NCI-H1930 (cell line): Measurements from ENCODE around the gene PRAME.
"Not testable (repeated sequence)": the region's sequence is repeated elsewhere in the genome, so short reads cannot be mapped to it uniquely, and the experiment has no call there.

ENCODE experiments used
- DNase-seq, 2 experiments: peaks; one replicate each; lab custom pipeline; 2025; lab: John Stamatoyannopoulos, UW

Gene PRAME

DNA sequence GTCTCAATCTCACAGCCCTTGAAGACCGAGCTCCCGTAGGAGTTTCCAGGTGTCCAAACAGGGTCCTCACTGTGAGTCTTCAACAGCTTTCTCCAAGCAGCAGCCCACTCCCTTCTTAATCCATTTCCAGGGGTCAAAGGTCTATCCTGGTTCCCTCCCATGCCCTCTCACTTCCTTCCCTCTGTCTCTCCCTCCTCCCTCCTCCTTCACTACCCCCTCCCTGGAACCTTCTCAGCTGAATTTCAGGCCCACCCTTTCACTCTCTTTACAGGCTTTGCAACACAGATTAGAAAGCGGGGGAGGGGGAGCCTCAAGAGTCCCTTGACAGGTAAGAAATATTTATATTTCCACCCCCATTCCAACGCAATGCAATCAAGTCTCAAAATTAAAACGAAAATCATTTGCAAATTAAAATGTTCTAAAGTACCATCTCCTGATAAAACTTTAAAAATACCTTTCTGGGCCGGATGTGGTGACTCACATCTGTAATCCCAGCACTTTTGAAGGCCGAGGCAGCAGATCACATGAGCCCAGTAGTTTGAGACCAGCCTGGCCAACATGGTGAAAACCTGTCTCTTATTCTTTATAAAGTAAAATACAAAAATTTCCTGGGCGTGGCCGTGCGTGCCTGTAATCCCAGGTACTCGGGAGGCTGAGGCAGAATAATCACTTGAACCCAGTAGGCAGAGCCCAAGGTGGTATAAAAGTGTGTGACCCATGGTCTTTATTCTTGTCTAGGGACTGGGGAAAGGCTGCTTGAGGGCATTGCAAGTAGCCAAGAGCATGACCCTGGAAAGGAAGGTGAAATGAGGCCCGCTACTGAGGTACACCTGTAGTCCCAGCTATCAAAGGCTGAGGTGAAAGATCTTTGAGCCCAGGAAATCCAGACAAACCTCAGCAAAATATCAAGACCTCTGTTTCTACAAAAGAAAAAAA, 38.1 kb downstream of the PRAME start:
- no peak for DNase-seq

DNA sequence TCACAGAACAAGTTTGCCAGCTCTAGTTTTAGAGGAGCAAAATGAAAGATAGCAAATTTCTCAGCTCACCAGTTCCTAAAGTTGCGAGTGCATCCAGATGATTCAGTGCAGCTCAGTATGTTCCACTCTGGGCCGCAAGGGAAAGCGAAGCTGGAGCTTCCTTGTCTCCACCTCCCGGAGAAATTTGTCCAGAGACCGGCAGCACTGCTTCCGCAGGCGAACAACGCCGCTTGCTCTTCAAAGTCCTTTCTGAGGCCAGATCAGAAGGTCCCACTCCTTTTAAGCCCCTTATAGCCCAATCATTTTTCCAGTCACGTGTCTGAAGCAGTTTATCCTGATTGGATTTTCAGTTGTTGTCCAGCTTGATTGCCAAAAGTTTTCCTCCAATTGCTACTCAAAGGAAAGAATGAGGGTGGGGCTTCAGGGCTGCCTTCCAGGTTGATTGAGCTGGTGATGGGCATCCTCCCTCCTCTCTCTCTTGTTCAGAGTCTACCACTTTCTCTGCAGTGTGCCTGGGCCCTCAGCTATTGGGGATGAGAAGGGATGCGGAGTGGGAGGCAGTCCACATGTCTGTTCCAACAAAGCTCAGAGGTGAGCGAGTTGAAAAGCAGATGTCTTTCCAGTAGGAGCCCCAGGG, 38.9 kb downstream of the PRAME start, which contains the start of gene ZNF280A:
Gene ZNF280A (minus strand): TSS at position 251 of the 637 bp plus-strand sequence. CDS start 4,640 bp downstream, outside the sequence.
- peak in 1 of 2 experiments; percentile 47 for DNase-seq

DNA sequence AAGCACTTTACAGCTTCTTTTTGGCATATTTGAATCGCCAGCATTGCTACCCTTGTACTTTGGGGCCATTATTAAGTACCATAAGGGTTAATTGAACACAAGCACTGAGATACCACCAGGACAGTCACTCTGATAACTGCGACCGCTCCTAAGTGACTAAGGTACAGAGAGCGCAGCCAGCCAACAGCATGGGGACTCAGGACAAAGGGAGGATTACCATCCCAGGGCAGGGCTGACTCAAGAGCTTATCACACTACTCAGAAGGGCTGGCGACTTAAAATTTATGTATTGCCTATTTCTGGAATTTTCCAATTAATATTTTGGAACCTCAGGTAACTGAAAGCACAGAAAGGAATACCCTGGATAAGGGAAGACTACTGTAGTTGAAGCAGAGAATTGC, 39.5 kb downstream of the PRAME start:
- DNase-seq: peak in 1 of 2 experiments; percentile 3

DNA sequence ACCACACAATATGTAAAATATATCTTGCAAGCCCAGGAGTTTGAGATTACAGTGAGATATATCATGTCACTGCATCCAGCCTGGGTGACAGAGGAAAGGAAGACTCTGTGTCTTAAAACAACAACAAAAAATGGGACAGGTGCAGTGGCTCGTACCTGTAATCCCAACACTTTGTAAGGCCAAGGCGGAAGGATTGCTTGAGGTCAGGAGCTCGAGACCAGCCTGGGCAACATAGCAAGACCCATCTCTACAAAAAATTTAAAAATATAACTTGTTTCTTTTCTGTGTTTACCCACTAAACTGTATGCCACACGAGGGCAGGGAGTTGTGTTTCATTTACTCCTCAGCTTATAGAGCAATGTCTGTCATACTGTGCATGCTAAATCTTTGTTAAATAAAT, 42.1 kb downstream of the PRAME start:
- DNase-seq: no peak

DNA sequence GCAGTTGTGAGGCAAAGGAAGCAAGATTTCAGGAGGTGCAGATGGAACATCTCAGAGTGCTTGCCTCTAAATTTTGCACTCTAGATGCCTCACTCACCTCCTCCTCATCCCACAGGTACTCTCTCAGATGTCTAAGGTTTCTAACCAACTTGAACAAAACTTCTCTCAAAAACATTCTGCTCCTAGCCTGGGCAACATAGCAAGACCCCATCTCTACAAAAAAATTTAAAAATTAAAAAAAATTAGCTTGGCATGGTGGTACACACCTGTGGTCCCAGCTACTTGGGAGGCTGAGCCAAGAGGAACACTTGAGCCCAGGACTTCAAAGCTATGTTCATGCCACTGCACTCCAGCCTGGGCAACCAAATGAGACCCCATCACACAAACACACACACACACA, 43.2 kb downstream of the PRAME start:
- DNase-seq: no peak

DNA sequence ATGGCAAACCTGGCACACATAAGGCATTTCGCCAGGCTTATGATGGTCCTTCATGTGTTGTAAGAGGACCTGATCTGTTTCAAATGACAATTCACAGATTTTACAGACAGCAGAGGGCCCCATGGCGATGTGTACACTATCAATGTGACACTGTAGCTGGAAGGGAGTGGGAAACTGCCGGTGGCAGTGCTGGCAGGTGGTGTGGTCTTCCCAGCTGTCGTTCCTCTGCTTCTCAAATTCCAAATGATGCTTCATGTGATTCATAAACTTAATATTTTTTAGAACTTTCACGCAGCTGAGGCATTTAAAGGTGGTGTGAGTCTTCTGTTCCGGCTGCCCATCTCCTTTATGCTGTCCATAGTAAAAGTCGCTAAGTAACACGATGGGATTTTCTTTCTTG, 44.6 kb downstream of the PRAME start:
- not testable (repeated sequence) for DNase-seq

DNA sequence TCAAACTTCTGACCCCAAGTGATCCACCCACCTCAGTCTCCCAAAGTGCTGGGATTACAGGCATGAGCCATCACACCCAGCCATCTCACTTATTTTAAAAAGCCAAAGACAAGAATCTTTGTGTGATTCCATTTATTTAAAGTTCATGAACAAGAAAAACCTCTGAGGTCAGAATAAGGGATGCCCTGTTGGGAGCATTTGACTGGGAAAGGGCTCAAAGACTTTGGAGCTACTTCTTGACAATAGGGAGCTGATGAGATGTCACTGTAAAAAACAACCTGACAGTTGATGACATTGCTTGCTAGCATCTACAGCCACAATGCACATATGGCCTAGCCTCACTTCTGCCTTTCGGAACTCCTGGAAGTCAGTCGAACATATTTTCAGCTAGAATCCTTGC, 45.4 kb downstream of the PRAME start:
- no peak for DNase-seq

DNA sequence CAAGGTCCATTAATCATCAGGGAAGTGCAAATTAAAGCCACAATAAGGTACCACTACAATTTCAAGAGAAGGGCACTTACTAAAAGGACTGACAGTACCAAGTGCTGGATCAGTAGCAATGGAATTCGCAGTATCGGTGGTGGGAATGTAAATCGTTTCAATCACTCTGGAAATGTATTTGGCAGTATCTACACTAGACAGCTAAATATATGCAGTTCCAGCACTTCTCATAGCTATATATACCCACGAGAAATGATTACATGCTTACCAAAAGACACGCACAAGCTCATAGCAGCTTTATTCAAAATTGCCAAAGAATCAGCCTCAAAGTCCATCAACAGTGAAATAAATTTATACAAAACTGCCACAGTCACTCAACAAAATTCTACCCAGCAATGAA, 46.1 kb downstream of the PRAME start:
- no peak for DNase-seq

DNA sequence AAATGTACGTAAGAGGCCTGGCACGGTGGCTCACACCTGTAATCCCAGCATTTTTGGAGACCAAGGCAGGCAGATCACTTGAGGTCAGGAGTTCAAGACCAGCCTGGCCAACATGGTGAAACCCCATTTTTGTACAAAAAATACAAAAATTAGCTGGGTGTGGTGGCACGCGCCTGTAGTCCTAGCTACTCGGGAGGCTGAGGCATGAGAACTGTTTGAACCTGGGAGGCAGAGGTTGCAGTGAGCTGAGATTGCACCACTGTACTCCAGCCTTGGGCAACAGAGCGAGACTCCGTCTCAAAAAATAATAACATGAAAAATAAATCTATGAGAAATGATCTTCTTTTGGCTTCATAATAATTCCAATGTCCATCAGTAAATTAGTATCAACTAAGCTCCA, 48.2 kb downstream of the PRAME start:
- DNase-seq: not testable (repeated sequence)

DNA sequence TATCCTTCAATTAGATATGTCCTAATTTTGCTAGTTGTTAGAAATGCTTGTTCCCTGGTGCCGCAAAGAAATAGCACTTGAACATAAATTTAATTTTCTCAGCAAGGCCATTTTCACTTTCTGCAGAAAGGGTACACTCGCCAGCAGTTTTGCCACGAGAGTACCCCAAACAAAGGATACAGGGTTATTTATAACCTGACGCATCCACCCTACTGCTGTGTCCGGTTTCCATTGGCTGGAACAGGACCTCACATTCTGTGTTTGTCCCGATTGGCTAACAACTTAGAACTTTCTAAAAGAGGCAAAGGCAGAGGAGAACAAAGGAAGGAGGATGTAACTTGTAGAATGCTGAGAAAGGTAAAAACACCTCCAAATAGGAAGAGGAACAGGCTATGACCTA, 49.2 kb downstream of the PRAME start:
- not testable (repeated sequence) for DNase-seq

DNA sequence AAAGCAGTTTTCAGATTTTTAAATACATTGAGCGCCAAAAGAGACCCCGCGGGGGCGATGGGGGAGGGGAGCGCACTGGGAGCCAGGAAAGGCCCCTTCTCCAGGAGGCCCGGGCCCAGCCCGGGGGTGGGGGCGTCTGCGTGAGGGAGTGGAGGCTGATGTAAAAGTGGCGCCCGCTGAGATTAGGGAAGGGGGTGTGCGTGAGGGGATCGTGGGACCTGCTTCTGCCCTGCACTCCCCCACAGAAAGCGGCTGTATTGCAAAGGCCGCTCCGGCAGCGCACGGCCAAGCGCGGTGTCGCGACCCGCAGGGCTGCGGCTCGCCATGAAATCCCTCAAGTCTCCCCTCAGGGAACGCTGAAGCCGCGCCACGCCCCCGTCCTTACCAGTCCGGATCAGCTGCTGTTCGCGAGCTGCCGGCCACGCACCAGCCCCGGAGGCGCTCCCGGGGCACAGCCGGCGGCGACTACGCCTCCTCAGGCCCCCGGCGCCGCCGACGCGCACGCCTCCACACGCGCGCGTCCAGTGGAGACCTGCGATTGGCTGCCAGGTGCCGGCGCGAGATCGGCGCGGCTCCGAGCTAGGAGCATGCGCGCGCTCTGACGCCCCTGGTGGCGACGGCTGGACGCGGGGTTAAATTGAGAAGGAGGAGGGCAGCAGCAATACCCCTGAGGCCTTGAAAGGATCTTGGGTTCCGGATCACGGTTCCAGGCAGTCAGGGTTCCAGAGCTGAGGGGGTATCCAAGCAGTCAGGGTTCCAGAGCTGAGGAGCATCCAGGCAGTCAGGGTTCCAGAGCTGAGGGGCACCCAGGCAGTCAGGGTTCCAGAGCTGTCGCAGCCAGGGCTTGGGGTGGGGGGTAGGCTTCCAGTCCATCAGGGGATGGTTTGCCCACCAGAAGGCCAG, 50.5 kb downstream of the PRAME start, which contains the start of gene ZNF280B:
Gene ZNF280B (minus strand): TSS at position 469 of the 903 bp plus-strand sequence. CDS start 19,344 bp downstream, outside the sequence.
- peak; percentile 57 to 82 for DNase-seq

DNA sequence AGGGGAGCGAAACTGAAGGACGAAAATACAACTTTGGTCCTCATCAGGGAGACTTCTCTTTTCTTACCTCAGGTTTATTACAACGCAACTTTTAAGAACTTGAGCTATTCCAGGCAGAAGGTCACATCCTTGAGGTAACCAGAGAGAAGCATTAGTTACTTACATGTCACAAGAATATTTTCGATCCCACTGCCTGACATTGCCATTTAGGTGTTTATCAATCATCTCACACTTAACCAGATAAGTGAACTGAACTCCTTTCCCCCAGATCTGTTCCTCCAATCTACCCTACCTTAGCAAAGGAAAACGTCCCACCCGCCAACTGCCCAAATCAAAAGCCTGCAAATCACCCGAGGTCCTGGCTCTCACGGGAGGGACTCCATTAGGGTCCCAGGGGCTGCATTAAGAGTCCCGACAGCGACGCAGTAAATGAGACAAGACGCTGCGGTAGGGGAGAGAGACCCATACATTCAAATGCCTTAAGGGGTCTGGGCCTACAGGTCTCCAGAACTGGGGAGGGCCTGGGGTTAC, 51.3 kb downstream of the PRAME start:
- no peak for DNase-seq

DNA sequence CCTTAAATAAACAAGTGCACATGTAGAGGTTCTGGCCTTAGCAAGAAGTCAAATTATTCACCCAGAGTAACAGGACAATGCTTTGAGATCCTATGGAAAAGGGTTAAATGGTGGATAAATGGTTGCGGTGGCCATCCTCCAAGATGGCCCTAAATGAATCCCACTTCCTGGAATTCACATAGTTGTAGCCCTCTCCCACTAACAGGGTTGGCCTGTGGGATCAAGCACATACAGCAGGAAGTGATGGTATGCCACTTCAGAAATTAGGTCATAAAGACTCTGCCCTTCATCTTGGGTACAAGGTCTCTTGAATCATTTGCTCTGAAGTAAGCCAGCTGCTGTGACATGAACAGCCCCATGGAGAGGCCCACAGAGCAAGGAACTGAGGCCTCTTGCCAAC, 52.3 kb downstream of the PRAME start:
- no peak for DNase-seq

DNA sequence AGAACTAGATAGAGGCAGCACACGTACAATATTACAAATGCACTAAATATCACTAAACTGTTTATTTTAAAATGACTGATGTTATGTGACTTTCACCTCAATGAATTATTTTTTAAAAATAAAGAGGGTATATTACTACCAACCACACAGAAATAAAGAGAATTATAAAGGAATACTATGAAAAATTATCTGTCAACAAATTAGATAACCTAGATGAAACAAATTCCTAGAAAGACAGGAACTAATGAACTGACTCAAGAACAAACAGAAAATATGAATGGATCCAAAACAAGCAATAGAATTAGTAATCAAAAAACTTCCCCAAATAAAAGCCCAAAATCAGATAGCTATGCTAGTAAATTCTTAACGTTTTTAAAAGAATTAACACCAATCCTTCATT, 60.8 kb downstream of the PRAME start:
- no peak for DNase-seq
